ENCODE results near the gene AMIGO2.

AMIGO2 gene

DNA sequence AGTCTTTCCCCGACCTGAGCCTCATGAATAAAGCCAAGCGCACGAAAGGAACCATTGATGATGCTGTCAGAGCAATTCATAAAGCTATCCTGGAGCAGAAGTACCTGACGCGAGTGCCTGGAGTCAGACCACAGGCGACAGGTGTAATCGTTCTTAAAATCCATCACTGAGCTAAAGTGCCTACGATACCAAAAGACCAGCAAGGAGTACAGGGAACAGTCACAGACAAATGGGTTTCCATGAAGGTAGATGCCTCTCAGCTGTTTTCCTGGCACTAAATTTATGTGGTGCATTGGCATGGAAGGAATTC is 1.7 kb downstream of the AMIGO2 start:
- FAIRE-seq (no peak), DNase-seq (ENCODE audit: insufficient read length, low spot score) (no peak)
- no peak for TF ChIP-seq POLR2A (IDR thresholded peaks at IDR 0.05; ENCODE audit: low read depth, low read length)
- no peak for TF ChIP-seq TAF1 (IDR thresholded peaks at IDR 0.05; ENCODE audit: low read depth, low read length)
- TF ChIP-seq POLR2AphosphoS5 (IDR thresholded peaks at IDR 0.05; ENCODE audit: low read depth, low read length): no peak
- TF ChIP-seq PAX5 (IDR thresholded peaks at IDR 0.05; ENCODE audit: insufficient read depth, low read length, severe bottlenecking): no peak
- TF ChIP-seq SPI1 (IDR thresholded peaks at IDR 0.05; ENCODE audit: low read depth, low read length): no peak
- TF ChIP-seq POU2F2 (IDR thresholded peaks at IDR 0.05; ENCODE audit: low read depth, low read length): no peak

DNA sequence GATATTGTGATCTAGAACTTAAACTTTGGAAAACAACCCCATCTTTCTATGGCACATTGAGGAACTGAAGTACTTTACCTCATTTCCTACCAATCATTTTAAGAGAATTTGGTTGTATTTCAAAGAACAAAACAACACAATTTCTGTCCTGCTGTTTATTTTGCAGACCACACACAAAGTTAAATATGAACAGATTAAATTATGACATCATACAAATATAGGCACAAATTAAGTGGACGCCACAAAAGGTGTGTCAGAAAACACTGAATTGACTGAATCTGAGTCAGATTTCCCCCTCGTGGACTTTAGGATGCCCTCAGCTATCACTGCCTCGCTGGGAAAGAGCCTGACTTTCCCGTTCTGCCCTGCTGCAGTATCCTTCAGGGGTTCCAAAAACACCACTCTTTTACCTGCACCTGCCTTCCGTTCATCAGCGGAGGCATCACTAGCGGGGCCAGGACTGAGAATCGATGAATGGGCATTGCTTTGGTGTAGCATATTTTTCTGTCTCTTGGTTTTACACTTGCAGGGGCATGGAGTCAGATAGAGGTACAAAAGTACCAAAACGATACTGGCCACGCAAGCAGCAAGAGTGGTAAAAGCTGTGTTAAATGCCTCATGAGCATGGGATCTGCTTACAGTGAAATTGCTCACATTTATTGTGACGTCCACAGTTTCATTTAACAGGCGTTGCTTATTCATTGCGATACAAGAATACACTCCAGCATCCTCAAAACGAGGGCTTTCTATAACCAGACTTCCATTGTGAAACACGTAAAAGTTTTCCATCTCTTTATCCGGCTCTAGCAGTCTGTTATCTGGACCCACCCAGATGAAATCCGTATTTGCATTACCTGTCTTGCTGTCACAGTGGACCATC is 2.3 kb downstream of the AMIGO2 start:
- no peak for DNase-seq (ENCODE audit: insufficient read length, low spot score)
- FAIRE-seq: no peak

DNA sequence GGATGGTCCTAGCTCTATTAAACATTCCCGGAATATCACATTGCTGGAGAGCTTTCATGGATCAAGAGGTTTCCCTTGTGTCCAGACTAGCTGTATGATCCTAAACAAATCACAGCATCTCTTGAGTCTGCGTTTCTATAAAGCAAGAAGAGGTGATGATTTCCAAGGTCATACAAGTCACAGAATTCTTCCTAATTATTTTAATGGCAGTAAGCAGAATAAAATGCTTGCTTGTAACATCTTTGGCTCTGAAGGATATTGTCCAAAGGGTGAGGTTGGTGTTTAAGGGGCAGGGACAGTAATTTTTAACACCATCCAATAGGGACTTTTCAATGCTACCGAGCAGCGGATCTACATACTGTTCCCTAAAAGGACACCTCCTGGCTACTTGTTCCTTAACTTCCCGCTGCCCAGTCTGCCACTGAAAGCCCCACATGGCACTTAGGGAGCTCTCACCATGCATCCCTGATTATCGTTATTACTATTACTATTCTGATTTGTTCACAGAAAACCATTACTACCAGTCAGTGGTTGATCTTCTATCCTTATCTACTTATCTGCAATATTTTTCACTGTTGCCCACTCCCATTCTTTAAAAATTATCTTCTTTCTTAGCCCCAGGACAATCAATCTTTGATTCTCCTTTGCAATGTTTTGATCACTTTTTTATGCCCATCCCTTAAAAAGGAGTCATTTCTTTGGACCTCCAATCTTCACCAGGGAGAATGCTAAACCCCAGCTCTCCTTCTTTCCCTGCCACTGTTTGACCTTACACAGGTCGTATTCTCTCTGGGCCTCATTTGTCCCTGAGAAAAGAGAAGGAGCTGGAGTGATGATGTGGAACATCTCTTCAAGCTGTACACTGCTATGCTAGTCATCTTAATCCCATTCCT is 4.3 kb downstream of the AMIGO2 start:
- no peak for FAIRE-seq
- DNase-seq (ENCODE audit: insufficient read length, low spot score): no peak
- TF ChIP-seq TAF1 (IDR thresholded peaks at IDR 0.05; ENCODE audit: low read depth, low read length) (no peak), POLR2AphosphoS5 (IDR thresholded peaks at IDR 0.05; ENCODE audit: low read depth, low read length) (no peak), POLR2A (IDR thresholded peaks at IDR 0.05; ENCODE audit: low read depth, low read length) (no peak), SPI1 (IDR thresholded peaks at IDR 0.05; ENCODE audit: low read depth, low read length) (no peak), PAX5 (IDR thresholded peaks at IDR 0.05; ENCODE audit: insufficient read depth, low read length, severe bottlenecking) (no peak)

More for the DNA sequence above, 2.3 kb downstream of the AMIGO2 start:
- no peak for TF ChIP-seq TAF1 (IDR thresholded peaks at IDR 0.05; ENCODE audit: low read depth, low read length)
- no peak for TF ChIP-seq POU2F2 (IDR thresholded peaks at IDR 0.05; ENCODE audit: low read depth, low read length)
- TF ChIP-seq POLR2AphosphoS5 (IDR thresholded peaks at IDR 0.05; ENCODE audit: low read depth, low read length): no peak
- TF ChIP-seq SPI1 (IDR thresholded peaks at IDR 0.05; ENCODE audit: low read depth, low read length): no peak
- TF ChIP-seq POLR2A (IDR thresholded peaks at IDR 0.05; ENCODE audit: low read depth, low read length): no peak

DNA sequence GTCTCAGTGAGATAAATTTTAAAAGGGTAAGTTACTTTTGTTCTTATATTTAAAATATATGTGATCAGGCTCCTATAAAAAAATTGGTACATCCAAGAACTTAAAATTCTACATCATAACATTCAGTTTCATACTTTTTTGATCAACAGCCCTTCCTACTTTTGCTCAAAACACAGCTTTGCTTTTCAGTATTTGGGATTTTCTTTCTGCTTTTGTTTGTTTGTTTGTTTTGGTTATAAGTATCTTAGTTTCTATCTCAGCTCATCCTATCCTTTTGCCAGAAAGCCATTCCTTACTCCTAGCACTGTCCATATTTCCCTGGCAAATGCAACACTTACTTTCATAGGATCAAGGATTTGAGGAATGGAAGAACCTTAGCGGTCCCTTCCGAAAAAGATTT is 5.0 kb downstream of the AMIGO2 start:
- no peak for FAIRE-seq
- TF ChIP-seq SPI1 (IDR thresholded peaks at IDR 0.05; ENCODE audit: low read depth, low read length): no peak
- TF ChIP-seq POLR2AphosphoS5 (IDR thresholded peaks at IDR 0.05; ENCODE audit: low read depth, low read length): no peak
- TF ChIP-seq TAF1 (IDR thresholded peaks at IDR 0.05; ENCODE audit: low read depth, low read length): no peak
- no peak for TF ChIP-seq PAX5 (IDR thresholded peaks at IDR 0.05; ENCODE audit: insufficient read depth, low read length, severe bottlenecking)
- no peak for TF ChIP-seq POU2F2 (IDR thresholded peaks at IDR 0.05; ENCODE audit: low read depth, low read length)
- no peak for TF ChIP-seq POLR2A (IDR thresholded peaks at IDR 0.05; ENCODE audit: low read depth, low read length)
- no peak for DNase-seq (ENCODE audit: insufficient read length, low spot score)

DNA sequence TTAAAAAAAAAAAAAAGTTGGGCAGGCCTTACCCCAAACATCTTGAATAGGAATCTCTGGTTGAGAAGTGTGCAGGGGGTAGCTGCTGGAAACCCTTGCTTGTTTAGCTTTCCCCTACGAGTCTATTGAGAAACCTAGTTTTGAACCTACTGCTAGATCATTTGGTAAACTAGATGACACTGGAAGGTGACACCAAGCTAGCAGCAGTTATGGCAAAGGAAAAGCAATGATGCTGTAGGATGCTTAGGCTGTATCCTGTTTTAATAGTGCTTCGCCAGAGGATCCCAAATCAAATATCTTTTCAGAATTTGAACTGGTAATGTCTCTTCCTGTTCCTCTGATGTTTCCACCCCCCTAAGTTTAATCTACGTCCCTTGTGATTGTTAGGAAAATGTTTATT is 5.8 kb downstream of the AMIGO2 start:
- DNase-seq (ENCODE audit: insufficient read length, low spot score) (no peak), FAIRE-seq (no peak)
- TF ChIP-seq POLR2A (IDR thresholded peaks at IDR 0.05; ENCODE audit: low read depth, low read length) (no peak), POU2F2 (IDR thresholded peaks at IDR 0.05; ENCODE audit: low read depth, low read length) (no peak), TAF1 (IDR thresholded peaks at IDR 0.05; ENCODE audit: low read depth, low read length) (no peak), POLR2AphosphoS5 (IDR thresholded peaks at IDR 0.05; ENCODE audit: low read depth, low read length) (no peak), SPI1 (IDR thresholded peaks at IDR 0.05; ENCODE audit: low read depth, low read length) (no peak), PAX5 (IDR thresholded peaks at IDR 0.05; ENCODE audit: insufficient read depth, low read length, severe bottlenecking) (no peak)

DNA sequence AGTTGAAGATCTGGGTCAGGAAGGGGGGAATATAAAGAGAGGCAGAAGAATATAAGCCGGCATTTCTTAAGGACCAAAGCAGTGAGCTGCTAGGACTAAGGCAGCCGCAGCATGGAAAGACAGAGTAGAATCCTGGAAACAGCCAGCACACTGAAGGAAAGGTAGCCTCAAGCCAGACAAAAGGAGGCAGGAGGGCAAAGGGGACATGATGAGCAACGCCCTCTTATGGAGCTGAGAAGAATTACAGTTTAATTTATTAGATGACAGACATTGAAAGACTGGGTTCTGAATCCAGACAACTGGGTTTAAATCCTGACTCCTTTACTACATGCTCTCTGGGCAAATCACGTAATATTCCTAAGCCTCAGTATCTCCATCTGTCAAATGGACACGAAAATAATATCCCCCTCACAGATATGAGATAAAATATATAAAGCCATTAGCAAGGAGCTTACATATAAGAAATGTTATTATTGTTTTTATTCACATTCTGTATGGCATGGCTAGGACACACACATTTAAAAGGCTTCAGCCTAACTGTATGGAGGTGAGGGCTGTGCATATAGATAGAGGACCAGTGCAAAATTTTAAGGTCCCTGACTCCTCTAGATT is 8.4 kb downstream of the AMIGO2 start:
- TF ChIP-seq SPI1 (IDR thresholded peaks at IDR 0.05; ENCODE audit: low read depth, low read length) (no peak), POU2F2 (IDR thresholded peaks at IDR 0.05; ENCODE audit: low read depth, low read length) (no peak), POLR2AphosphoS5 (IDR thresholded peaks at IDR 0.05; ENCODE audit: low read depth, low read length) (no peak), TAF1 (IDR thresholded peaks at IDR 0.05; ENCODE audit: low read depth, low read length) (no peak), PAX5 (IDR thresholded peaks at IDR 0.05; ENCODE audit: insufficient read depth, low read length, severe bottlenecking) (no peak), POLR2A (IDR thresholded peaks at IDR 0.05; ENCODE audit: low read depth, low read length) (no peak)
- FAIRE-seq: no peak
- no peak for DNase-seq (ENCODE audit: insufficient read length, low spot score)

DNA sequence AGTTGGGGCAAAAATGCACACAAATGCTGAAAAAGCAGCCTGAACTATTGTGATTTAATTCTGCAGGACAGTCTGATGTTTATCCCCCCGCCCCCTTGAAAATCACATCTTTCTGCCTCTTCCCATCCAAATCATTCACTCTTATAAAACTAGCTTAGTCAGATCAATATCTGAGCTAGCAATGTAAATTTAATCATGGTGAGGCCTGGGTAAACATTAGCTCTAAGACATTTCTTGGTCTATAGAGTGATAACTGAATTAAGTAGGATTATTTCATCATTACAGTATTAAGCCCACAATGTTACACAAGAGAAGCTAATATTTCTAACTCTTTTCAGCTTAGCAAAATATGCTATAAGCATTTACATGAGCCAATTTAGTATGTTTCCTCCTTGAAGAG is 9.4 kb downstream of the AMIGO2 start:
- TF ChIP-seq SPI1 (IDR thresholded peaks at IDR 0.05; ENCODE audit: low read depth, low read length) (no peak), PAX5 (IDR thresholded peaks at IDR 0.05; ENCODE audit: insufficient read depth, low read length, severe bottlenecking) (no peak), TAF1 (IDR thresholded peaks at IDR 0.05; ENCODE audit: low read depth, low read length) (no peak), POLR2AphosphoS5 (IDR thresholded peaks at IDR 0.05; ENCODE audit: low read depth, low read length) (no peak), POU2F2 (IDR thresholded peaks at IDR 0.05; ENCODE audit: low read depth, low read length) (no peak), POLR2A (IDR thresholded peaks at IDR 0.05; ENCODE audit: low read depth, low read length) (no peak)
- FAIRE-seq (no peak), DNase-seq (ENCODE audit: insufficient read length, low spot score) (no peak)

DNA sequence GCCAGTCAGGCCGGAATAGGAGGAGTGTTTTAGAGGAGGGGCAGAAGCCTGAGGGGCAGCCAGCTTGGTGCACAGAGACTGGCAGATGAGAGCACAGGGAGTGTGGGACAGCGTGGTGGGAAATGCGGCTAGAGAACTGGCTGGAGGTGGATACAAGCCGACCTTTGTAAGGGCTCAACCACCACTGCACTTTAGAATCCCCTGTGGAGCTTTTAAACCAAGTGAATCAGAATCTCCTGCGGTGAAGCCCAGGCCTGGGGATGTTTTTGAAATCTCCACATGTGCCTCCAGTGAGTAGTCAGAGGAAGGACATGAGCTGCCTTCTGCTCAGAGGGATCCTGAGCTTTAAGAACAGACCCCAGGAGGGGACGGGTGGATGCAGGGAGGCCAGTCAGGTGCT is 11.2 kb downstream of the AMIGO2 start:
- no peak for TF ChIP-seq POU2F2 (IDR thresholded peaks at IDR 0.05; ENCODE audit: low read depth, low read length)
- no peak for TF ChIP-seq POLR2AphosphoS5 (IDR thresholded peaks at IDR 0.05; ENCODE audit: low read depth, low read length)
- no peak for TF ChIP-seq SPI1 (IDR thresholded peaks at IDR 0.05; ENCODE audit: low read depth, low read length)
- no peak for TF ChIP-seq PAX5 (IDR thresholded peaks at IDR 0.05; ENCODE audit: insufficient read depth, low read length, severe bottlenecking)
- no peak for TF ChIP-seq TAF1 (IDR thresholded peaks at IDR 0.05; ENCODE audit: low read depth, low read length)
- no peak for TF ChIP-seq POLR2A (IDR thresholded peaks at IDR 0.05; ENCODE audit: low read depth, low read length)
- no peak for FAIRE-seq
- DNase-seq (ENCODE audit: insufficient read length, low spot score): no peak
